GM20431 (cell line): ENCODE data around the gene GPR158.
"Not testable (repeated sequence)": the region's sequence is repeated elsewhere in the genome, so short reads cannot be mapped to it uniquely, and the experiment has no call there.

Experiments
- in situ Hi-C: fragments of 300-500 bp; cut with MseI, MboI; formaldehyde crosslinking; loops from one replicate; pipeline ENCODE4 v1.15.0; 2020; ENCODE audit warnings: low sequenced_read_pairs; ENCODE audit not compliant: unreplicated experiment

The GPR158 gene

GRCh38 chr10:25294032-25294926 lies 119.5 kb downstream of the GPR158 start:
- in situ Hi-C loops, result no loop called here

GRCh38 chr10:25296324-25296723 lies 121.5 kb downstream of the GPR158 start:
- in situ Hi-C loops, result no loop called here

- in situ Hi-C loops, result no loop called here
Observed at GRCh38 chr10:25297466-25297865, 122.7 kb downstream of the GPR158 start.

GRCh38 chr10:25300073-25300472 lies 125.3 kb downstream of the GPR158 start:
- in situ Hi-C loops, result no loop called here

- in situ Hi-C loops, result no loop called here
Observed at GRCh38 chr10:25304606-25305005, 129.8 kb downstream of the GPR158 start.

- in situ Hi-C loops, result no loop called here
Observed at GRCh38 chr10:25306386-25306785, 131.6 kb downstream of the GPR158 start.

GRCh38 chr10:25308278-25308677 lies 133.5 kb downstream of the GPR158 start:
- in situ Hi-C loops, result no loop called here

GRCh38 chr10:25317596-25318211 lies 142.9 kb downstream of the GPR158 start:
- in situ Hi-C loops, result not testable (repeated sequence)

- in situ Hi-C loops, result no loop called here
Observed at GRCh38 chr10:25327273-25327672, 152.5 kb downstream of the GPR158 start.

- in situ Hi-C loops, result no loop called here
Observed at GRCh38 chr10:25328361-25328760, 153.6 kb downstream of the GPR158 start.

- in situ Hi-C loops, result not testable (repeated sequence)
Observed at GRCh38 chr10:25329587-25329986, 154.8 kb downstream of the GPR158 start.

GRCh38 chr10:25334445-25334844 lies 159.6 kb downstream of the GPR158 start:
- in situ Hi-C loops, result no loop called here

GRCh38 chr10:25336330-25336729 lies 161.5 kb downstream of the GPR158 start:
- in situ Hi-C loops, result no loop called here

- in situ Hi-C loops, result no loop called here
Observed at GRCh38 chr10:25338271-25338670, 163.5 kb downstream of the GPR158 start.

- in situ Hi-C loops, result no loop called here
Observed at GRCh38 chr10:25339966-25340365, 165.2 kb downstream of the GPR158 start.

- in situ Hi-C loops, result no loop called here
Observed at GRCh38 chr10:25349520-25349919, 174.7 kb downstream of the GPR158 start.

- in situ Hi-C loops, result no loop called here
Observed at GRCh38 chr10:25356609-25357008, 181.8 kb downstream of the GPR158 start.

GRCh38 chr10:25357269-25357668 lies 182.5 kb downstream of the GPR158 start:
- in situ Hi-C loops, result no loop called here

- in situ Hi-C loops, result no loop called here
Observed at GRCh38 chr10:25382029-25382810, 207.4 kb downstream of the GPR158 start.

- in situ Hi-C loops, result not testable (repeated sequence)
Observed at GRCh38 chr10:25382901-25383300, 208.1 kb downstream of the GPR158 start.

- in situ Hi-C loops, result no loop called here
Observed at GRCh38 chr10:25383686-25384085, 208.9 kb downstream of the GPR158 start.
